ENCODE results near the gene C19orf12.
"Not testable (repeated sequence)": the region's sequence is repeated elsewhere in the genome, so short reads cannot be mapped to it uniquely, and the experiment has no call there.

Gene C19orf12

GRCh38 chr19:29675650-29676186 lies 39.3 kb downstream of the C19orf12 start:
- peak overlapping the region; percentile 61 for H3K4me3 Mint-ChIP-seq
- ATAC-seq (replicated peaks; ENCODE audit: extremely low read depth, poor library complexity, severe bottlenecking) (no peak), DNase-seq (ENCODE audit: low spot score in 2 of 2) (no peak)
- no peaks in the 10 kb centered on the region for H3K27me3 Mint-ChIP-seq
- peaks cover 54% of the 10 kb centered on the region for H3K36me3 Mint-ChIP-seq (ENCODE audit: insufficient read depth)
- H3K4me1 Mint-ChIP-seq = peaks cover 62% of the 10 kb centered on the region
- H3K27ac Mint-ChIP-seq (ENCODE audit: low read depth) = no peak overlapping the region
- no peaks in the 10 kb centered on the region for H3K9me3 Mint-ChIP-seq

DNA sequence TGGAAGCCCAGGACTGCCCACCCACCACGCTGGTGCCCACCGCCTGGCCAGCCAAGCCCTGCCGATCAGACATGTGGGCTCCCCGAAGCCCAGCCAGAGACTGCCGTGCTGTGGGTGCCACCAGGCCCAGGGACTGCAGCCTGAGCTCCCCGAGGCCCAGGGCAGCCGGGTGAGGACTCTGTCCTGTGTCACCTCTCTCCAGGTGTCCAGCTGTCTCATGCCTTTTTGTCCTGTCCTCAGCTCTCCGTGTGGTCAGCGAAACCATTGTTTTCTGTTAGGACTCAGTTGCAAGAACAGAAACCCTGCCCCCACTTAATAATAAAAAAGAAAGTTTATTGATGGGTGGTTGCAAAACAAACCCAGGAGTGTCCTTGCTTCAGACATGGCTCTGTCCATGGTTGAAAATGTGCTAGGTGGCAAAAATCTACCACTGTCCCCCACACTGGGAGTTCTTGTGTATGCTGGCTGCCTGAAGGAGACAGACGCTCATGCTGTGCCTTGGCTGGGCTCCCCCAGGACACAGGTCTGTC lies 39.9 kb downstream of the C19orf12 start:
- ATAC-seq (replicated peaks; ENCODE audit: extremely low read depth, poor library complexity, severe bottlenecking) = no peak
- Mint-ChIP-seq H3K27ac (ENCODE audit: low read depth) (no peak overlapping the region), H3K27me3 (no peaks in the 10 kb centered on the region), H3K4me1 (peaks cover 62% of the 10 kb centered on the region), H3K4me3 (peak overlapping the region; percentile 61), H3K36me3 (ENCODE audit: insufficient read depth) (peaks cover 50% of the 10 kb centered on the region), H3K9me3 (no peaks in the 10 kb centered on the region)
- DNase-seq (ENCODE audit: low spot score in 2 of 2) = no peak

DNA sequence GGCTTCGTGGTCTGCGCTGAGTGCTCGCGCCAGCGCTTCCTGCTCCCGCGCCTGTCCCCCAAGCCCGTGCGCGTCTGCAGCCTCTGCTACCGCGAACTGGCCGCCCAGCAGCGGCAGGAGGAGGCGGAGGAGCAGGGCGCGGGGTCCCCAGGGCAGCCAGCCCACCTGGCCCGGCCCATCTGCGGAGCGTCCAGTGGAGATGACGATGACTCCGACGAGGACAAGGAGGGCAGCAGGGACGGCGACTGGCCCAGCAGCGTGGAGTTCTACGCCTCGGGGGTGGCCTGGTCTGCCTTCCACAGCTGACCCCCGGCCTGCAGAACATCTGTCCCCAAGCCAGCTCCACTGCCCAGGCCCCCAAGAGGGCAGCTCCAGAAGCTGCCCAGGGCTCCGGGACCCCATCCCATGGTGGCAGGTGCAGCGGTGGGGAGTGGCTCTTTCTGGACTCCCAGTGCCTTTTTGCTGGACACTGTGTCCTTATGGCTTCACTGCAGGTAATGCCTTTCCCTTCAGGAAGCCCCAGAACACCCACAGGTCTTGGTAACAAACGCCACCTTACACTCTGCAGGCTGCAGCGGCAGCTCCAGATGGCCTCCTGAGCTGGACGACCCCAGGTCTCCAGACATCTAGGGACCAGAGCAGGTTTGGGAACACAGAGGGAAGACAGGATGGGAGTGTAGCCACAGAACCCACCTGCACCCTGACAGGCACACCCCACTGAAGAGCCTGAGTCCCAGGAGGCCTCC lies 40.5 kb downstream of the C19orf12 start:
- Mint-ChIP-seq H3K36me3 (ENCODE audit: insufficient read depth) (peaks cover 50% of the 10 kb centered on the region), H3K4me1 (peaks cover 62% of the 10 kb centered on the region), H3K27me3 (no peaks in the 10 kb centered on the region), H3K9me3 (no peaks in the 10 kb centered on the region), H3K4me3 (peak overlapping the region; percentile 61), H3K27ac (ENCODE audit: low read depth) (no peak overlapping the region)
- DNase-seq (ENCODE audit: low spot score in 2 of 2) (no peak), ATAC-seq (replicated peaks; ENCODE audit: extremely low read depth, poor library complexity, severe bottlenecking) (no peak)

GRCh38 chr19:29673451-29674371 lies 41.4 kb downstream of the C19orf12 start:
- no peak for DNase-seq (ENCODE audit: low spot score in 2 of 2)
- ATAC-seq (replicated peaks; ENCODE audit: extremely low read depth, poor library complexity, severe bottlenecking) = no peak
- H3K36me3 Mint-ChIP-seq (ENCODE audit: insufficient read depth) = peaks cover 50% of the 10 kb centered on the region

GRCh38 chr19:29672933-29673336 lies 42.1 kb downstream of the C19orf12 start:
- H3K27ac Mint-ChIP-seq (ENCODE audit: low read depth) = peak overlapping the region; percentile 98
- H3K27me3 Mint-ChIP-seq = no peaks in the 10 kb centered on the region
- peaks cover 71% of the 10 kb centered on the region for H3K4me1 Mint-ChIP-seq
- H3K4me3 Mint-ChIP-seq = peak overlapping the region; percentile 90
- H3K9me3 Mint-ChIP-seq = no peaks in the 10 kb centered on the region
- ATAC-seq (replicated peaks; ENCODE audit: extremely low read depth, poor library complexity, severe bottlenecking) (peak; percentile 88), DNase-seq (ENCODE audit: low spot score in 2 of 2) (peak; percentile 67 to 90)
- peaks cover 50% of the 10 kb centered on the region for H3K36me3 Mint-ChIP-seq (ENCODE audit: insufficient read depth)

More at GRCh38 chr19:29673451-29674371, 41.4 kb downstream of the C19orf12 start:
- peak overlapping the region; percentile 90 for H3K4me3 Mint-ChIP-seq
- no peaks in the 10 kb centered on the region for H3K27me3 Mint-ChIP-seq
- H3K27ac Mint-ChIP-seq (ENCODE audit: low read depth) = peak overlapping the region; percentile 98
- peaks cover 69% of the 10 kb centered on the region for H3K4me1 Mint-ChIP-seq
- no peaks in the 10 kb centered on the region for H3K9me3 Mint-ChIP-seq

GRCh38 chr19:29672319-29672932 lies 42.6 kb downstream of the C19orf12 start:
- ATAC-seq (replicated peaks; ENCODE audit: extremely low read depth, poor library complexity, severe bottlenecking) (no peak), DNase-seq (ENCODE audit: low spot score in 2 of 2) (no peak)
- Mint-ChIP-seq H3K27me3 (no peaks in the 10 kb centered on the region), H3K36me3 (ENCODE audit: insufficient read depth) (peaks cover 53% of the 10 kb centered on the region), H3K4me1 (peaks cover 72% of the 10 kb centered on the region), H3K4me3 (peak overlapping the region; percentile 90), H3K27ac (ENCODE audit: low read depth) (peak overlapping the region; percentile 98), H3K9me3 (no peaks in the 10 kb centered on the region)

GRCh38 chr19:29671393-29672160 lies 43.5 kb downstream of the C19orf12 start:
- Mint-ChIP-seq H3K27me3 (no peaks in the 10 kb centered on the region), H3K4me1 (peaks cover 73% of the 10 kb centered on the region), H3K27ac (ENCODE audit: low read depth) (peak overlapping the region; percentile 98), H3K9me3 (no peaks in the 10 kb centered on the region), H3K4me3 (peak overlapping the region; percentile 90), H3K36me3 (ENCODE audit: insufficient read depth) (peaks cover 53% of the 10 kb centered on the region)
- DNase-seq (ENCODE audit: low spot score in 2 of 2) (peak; percentile 73 to 86), ATAC-seq (replicated peaks; ENCODE audit: extremely low read depth, poor library complexity, severe bottlenecking) (peak; percentile 67)

GRCh38 chr19:29671026-29671392 lies 44.1 kb downstream of the C19orf12 start:
- ATAC-seq (replicated peaks; ENCODE audit: extremely low read depth, poor library complexity, severe bottlenecking); H3K9me3 Mint-ChIP-seq; DNase-seq (ENCODE audit: low spot score in 2 of 2); H3K27me3 Mint-ChIP-seq: not testable (repeated sequence)
- Mint-ChIP-seq H3K36me3 (ENCODE audit: insufficient read depth) (peaks cover 47% of the 10 kb centered on the region), H3K27ac (ENCODE audit: low read depth) (peak overlapping the region; percentile 98), H3K4me1 (peaks cover 72% of the 10 kb centered on the region), H3K4me3 (peak overlapping the region; percentile 90)

- no peaks in the 10 kb centered on the region for H3K9me3 Mint-ChIP-seq
- H3K4me3 Mint-ChIP-seq = peak overlapping the region; percentile 90
- peaks cover 44% of the 10 kb centered on the region for H3K36me3 Mint-ChIP-seq (ENCODE audit: insufficient read depth)
- DNase-seq (ENCODE audit: low spot score in 2 of 2) (no peak), ATAC-seq (replicated peaks; ENCODE audit: extremely low read depth, poor library complexity, severe bottlenecking) (no peak)
- H3K27me3 Mint-ChIP-seq = no peaks in the 10 kb centered on the region
- peak overlapping the region; percentile 98 for H3K27ac Mint-ChIP-seq (ENCODE audit: low read depth)
- peaks cover 72% of the 10 kb centered on the region for H3K4me1 Mint-ChIP-seq
These were observed 44.8 kb downstream of the C19orf12 start for GRCh38 chr19:29670255-29670654.

GRCh38 chr19:29668746-29669609 lies 46.1 kb downstream of the C19orf12 start:
- Mint-ChIP-seq H3K36me3 (ENCODE audit: insufficient read depth) (peaks cover 38% of the 10 kb centered on the region), H3K9me3 (no peaks in the 10 kb centered on the region), H3K4me3 (peak overlapping the region; percentile 90), H3K27ac (ENCODE audit: low read depth) (peak overlapping the region; percentile 91), H3K4me1 (peaks cover 77% of the 10 kb centered on the region), H3K27me3 (no peaks in the 10 kb centered on the region)
- DNase-seq (ENCODE audit: low spot score in 2 of 2) = no peak
- no peak for ATAC-seq (replicated peaks; ENCODE audit: extremely low read depth, poor library complexity, severe bottlenecking)

DNA sequence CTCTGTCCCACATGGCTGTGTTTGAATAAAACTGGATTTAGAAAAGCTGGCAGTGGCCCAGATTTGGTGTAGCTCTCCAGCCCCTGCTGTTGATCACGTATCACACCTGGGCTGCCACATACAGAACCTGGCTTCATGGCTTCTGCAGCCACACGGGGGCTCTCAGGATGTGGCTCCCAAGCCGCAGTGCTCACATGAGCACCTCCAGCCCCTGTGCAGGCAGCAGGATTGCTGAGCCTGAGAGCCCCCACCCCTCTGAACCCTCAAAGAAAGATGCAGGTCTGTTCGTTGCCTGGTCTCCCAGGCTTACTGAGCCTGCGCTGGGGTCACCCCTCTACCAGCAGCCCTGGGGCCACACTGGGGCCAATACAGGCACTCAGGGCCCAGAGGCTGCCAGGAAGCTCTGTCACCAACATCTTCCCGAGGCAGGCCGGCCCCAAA lies 47.1 kb downstream of the C19orf12 start:
- H3K27me3 Mint-ChIP-seq = no peaks in the 10 kb centered on the region
- peaks cover 27% of the 10 kb centered on the region for H3K36me3 Mint-ChIP-seq (ENCODE audit: insufficient read depth)
- peaks cover 67% of the 10 kb centered on the region for H3K4me1 Mint-ChIP-seq
- H3K9me3 Mint-ChIP-seq = no peaks in the 10 kb centered on the region
- peak; percentile 56 to 69 for DNase-seq (ENCODE audit: low spot score in 2 of 2)
- peak overlapping the region; percentile 90 for H3K4me3 Mint-ChIP-seq
- peak; percentile 48 for ATAC-seq (replicated peaks; ENCODE audit: extremely low read depth, poor library complexity, severe bottlenecking)
- H3K27ac Mint-ChIP-seq (ENCODE audit: low read depth) = peak overlapping the region; percentile 91

Data from central memory CD8-positive, alpha-beta T cell (primary cell).